CD4-positive, alpha-beta T cell treated with Interferon gamma for 1 hour (primary cell): ENCODE results near the gene CCP110.

Experiments used
- DNase-seq: peaks from one replicate; pipeline ENCODE4 v3.0.0-alpha.2; 2020

Gene CCP110

GRCh38 chr16:19555186-19555937, 31.6 kb downstream of the CCP110 start, which contains the start of gene VPS35L:
Gene VPS35L, plus strand, starts transcription at chr16:19555703. Its CDS starts 27 bp downstream, at chr16:19555730.
- DNase-seq = peak; percentile 97

GRCh38 chr16:19555938-19556771, 32.4 kb downstream of the CCP110 start:
- no peak for DNase-seq

GRCh38 chr16:19559242-19559910, 35.6 kb downstream of the CCP110 start:
- DNase-seq = no peak

GRCh38 chr16:19560078-19560477, 36.3 kb downstream of the CCP110 start:
- no peak for DNase-seq

- no peak for DNase-seq
These were observed 39.6 kb downstream of the CCP110 start for GRCh38 chr16:19563377-19563776.

- no peak for DNase-seq
These were observed 42.6 kb downstream of the CCP110 start for GRCh38 chr16:19566362-19566761.

GRCh38 chr16:19567560-19567959, 43.8 kb downstream of the CCP110 start:
- no peak for DNase-seq

GRCh38 chr16:19573997-19574396, 50.3 kb downstream of the CCP110 start:
- no peak for DNase-seq

GRCh38 chr16:19574615-19575014, 50.9 kb downstream of the CCP110 start:
- no peak for DNase-seq

- DNase-seq = no peak
These were observed 54.7 kb downstream of the CCP110 start for GRCh38 chr16:19578378-19578971.

- DNase-seq = no peak
These were observed 58.5 kb downstream of the CCP110 start for GRCh38 chr16:19582050-19582831.

- DNase-seq = peak; percentile 4
These were observed 60.0 kb downstream of the CCP110 start for GRCh38 chr16:19583665-19584300.

- no peak for DNase-seq
These were observed 64.9 kb downstream of the CCP110 start for GRCh38 chr16:19588661-19589060.

- DNase-seq = no peak
These were observed 65.4 kb downstream of the CCP110 start for GRCh38 chr16:19589106-19589505.

GRCh38 chr16:19589771-19590302, 66.1 kb downstream of the CCP110 start:
- DNase-seq = no peak

- no peak for DNase-seq
These were observed 71.5 kb downstream of the CCP110 start for GRCh38 chr16:19595043-19595767.

- DNase-seq = no peak
These were observed 75.2 kb downstream of the CCP110 start for GRCh38 chr16:19598805-19599510.

- no peak for DNase-seq
These were observed 76.4 kb downstream of the CCP110 start for GRCh38 chr16:19599968-19600716.
